ENCODE measurements around the gene SLC1A3.

Gene SLC1A3

GRCh38 chr5:36690041-36690961 is 83.9 kb downstream of the SLC1A3 start:
- peak; percentile 74 for DNase-seq

- DNase-seq: no peak
These were observed 84.8 kb downstream of the SLC1A3 start for GRCh38 chr5:36691226-36691625.

- no peak for DNase-seq
These were observed 85.4 kb downstream of the SLC1A3 start for GRCh38 chr5:36691696-36692371.

GRCh38 chr5:36692791-36693763 is 86.7 kb downstream of the SLC1A3 start:
- DNase-seq: peak; percentile 25

GRCh38 chr5:36694351-36694750 is 87.9 kb downstream of the SLC1A3 start:
- no peak for DNase-seq

GRCh38 chr5:36696059-36696673 is 89.8 kb downstream of the SLC1A3 start:
- peak; percentile 40 for DNase-seq

DNA sequence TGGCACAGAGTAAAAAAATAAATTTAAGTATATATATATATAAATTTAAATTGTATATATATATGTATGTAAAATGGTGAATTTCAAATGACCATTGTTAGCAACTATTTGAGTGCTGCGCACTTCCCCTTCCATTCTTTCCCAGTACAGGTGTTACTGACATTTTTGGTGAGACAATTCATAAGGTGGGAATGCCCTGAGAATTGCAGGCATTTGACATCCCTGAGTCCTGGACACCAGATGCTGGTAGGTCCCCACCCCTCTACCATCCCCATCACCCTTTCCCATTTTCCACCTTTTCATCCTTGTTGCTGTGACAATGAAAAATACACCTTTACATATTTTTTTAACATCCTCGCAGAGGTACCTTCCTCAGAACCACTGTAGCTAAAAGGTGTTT is 91.6 kb downstream of the SLC1A3 start:
- DNase-seq: no peak

GRCh38 chr5:36701085-36701698 is 94.8 kb downstream of the SLC1A3 start:
- no peak for DNase-seq

DNA sequence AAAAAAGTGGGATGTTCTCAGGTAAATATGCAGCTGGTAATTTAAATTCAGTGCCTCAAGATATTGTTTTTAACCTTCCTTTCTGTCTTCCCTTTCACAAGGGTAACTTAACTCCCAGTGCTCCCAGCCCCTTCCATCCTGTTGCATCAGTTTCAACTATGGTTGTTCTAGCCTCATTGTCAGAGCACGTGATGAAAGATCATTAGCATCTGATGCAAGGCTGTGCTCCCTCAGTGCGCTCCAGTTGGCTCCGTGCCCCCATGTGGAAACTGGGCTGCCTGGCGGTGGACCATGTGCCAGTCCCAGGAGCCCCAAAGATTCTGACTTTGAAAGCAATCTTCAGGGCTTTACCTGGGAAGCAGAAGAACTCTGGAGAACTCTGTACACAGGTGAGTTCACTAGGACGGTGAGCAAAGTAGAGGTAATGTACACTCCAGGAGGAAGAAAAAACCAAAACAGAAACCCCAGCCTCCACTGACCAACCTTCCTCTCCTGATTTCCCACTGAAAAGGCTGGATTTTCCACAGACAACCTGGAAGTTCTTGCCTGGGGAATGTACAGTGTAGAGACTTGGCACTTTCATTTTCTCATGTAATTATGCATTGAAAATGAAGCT is 96.9 kb downstream of the SLC1A3 start:
- no peak for DNase-seq

GRCh38 chr5:36704131-36704530 is 97.7 kb downstream of the SLC1A3 start:
- no peak for DNase-seq

DNA sequence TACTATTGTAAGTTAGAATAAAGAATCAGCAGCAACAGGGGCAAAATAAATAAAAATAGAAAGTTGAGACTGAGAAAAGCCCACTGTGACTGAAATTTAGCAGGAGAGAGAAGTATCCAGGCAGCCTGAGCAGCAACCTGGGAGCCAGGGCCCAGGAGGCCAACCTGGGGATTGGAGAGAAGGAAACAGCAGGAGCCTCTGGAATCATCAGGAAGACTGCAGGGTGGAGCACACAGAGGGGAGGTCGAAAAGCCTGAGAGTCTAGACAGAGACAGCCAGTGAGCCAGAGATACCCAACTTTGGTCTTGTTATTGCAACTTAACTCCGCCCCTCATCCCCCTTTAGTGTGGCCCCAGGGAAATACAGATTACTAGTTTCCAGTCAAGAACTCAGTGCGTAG is 98.6 kb downstream of the SLC1A3 start:
- DNase-seq: no peak

GRCh38 chr5:36706662-36707061 is 100.3 kb downstream of the SLC1A3 start:
- no peak for DNase-seq

GRCh38 chr5:36708996-36709395 is 102.6 kb downstream of the SLC1A3 start:
- DNase-seq: no peak

GRCh38 chr5:36710039-36710438 is 103.6 kb downstream of the SLC1A3 start:
- DNase-seq: no peak

GRCh38 chr5:36712706-36713105 is 106.3 kb downstream of the SLC1A3 start:
- DNase-seq: no peak

- no peak for DNase-seq
These were observed 107.1 kb downstream of the SLC1A3 start for GRCh38 chr5:36713541-36713940.

DNA sequence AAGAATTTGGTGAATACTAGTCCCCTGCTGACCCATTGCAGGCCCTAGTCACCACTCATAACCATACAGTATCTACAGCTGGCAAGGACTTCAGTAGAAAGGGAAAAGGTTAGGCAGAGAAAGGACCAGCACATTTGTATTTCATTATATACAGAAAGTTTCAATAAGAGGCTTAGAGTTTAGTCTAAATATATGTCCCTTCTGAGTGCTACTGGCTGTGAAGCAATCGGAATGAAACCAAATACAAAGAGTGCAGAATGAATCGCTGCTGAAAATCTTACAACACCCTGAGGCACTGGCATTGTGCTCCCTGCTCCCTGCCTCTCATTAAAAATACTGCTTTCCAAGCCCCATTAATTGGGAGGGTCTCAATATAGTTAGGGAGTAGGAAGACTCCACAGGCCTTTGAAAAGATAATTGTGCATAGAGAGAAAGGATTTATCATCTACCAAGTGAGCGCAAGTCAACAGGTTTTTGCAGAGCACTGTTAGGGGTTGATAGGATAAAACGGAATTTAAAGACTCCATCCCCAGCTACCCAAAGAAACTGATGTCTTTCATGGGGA is 110.8 kb downstream of the SLC1A3 start:
- DNase-seq: no peak

GRCh38 chr5:36719282-36719681 is 112.9 kb downstream of the SLC1A3 start:
- DNase-seq: no peak

DNA sequence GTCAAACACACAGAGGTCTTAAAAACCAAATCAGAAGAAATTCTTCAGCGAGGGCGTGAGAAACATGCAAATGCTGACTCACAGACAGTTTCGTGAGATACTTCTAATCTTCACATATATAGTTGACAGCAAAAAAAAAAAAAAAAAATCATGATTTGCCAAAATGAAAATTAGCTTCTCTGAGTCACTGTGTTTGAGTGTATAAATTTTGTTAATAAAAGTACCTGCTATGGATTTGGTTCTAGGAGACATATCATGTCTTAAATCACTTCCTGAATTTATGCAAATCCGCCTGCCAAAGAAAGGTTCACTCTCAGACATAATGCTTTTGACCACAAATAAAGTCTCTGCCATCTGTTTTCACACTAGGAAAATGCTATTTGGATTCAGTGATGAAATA is 114.3 kb downstream of the SLC1A3 start:
- DNase-seq: no peak

- DNase-seq: no peak
These were observed 115.3 kb downstream of the SLC1A3 start for GRCh38 chr5:36721664-36722235.

DNA sequence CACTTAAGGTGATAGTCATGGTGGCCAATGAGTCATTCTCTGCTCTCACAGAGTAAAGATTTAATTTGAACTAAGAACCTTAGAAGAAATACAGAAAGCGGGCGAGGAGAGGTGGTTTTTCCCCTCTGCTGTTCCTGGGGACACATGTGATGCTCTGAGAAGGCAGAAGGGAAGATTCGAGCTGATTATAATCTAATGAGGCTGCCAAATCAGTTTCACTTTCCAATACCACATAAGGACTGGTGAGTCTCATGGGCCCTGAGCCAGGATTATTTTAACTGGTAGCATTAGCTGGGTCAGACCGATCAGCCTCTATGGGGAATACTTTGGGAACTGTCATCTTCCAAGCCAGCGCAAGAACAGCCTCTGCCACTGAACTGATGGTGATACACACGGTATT is 116.5 kb downstream of the SLC1A3 start:
- no peak for DNase-seq

Measured in activated naive CD4-positive, alpha-beta T cell treated with anti-CD3 and anti-CD28 coated beads, Interleukin-2, amount 50 U/mL, for 16 hours (primary cell).